Measurements from ENCODE around the gene LRRC8D.

Gene LRRC8D

DNA sequence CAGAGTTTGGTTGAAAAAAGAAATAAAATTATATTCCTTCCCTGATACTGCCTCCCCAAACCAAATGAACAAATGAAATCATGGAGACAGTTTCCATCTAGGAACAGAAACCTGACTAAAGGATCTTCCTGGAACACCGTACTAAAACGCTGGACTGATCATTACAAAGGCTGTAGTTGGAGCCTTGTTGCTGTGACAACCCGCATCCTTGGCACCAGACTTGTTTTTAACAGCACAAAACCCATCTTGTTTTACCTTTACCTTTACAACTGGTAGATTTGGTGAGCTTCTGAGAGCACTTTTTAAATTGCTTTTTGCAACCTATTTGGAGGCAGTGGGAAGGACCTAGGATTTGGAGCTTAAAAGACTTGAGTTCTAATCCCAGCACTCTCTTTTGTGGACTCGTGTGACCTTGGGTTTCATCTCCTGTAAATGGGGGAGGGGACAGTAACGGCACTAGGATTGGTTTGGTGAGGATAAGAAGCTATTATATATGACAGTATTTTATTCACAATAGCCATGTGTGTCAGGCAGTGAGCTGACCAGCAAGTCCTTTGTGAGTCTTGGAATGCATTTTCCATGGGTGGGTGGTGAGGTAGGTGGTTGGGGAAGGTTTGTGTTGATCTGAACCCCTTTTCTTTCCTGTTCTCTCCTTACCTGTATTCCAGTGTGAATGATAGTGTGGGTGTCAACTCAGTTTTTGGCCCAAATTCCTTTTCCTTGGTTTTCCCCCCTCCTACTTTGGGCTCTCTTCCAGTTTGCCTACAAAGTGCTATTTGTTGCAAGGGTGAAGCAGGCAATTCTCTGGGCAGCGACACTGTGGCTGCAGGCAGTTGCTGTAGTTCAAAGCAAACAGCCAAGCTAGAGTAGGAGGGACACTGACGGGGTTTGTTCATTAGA lies 12.6 kb downstream of the LRRC8D start:
- no peak for DNase-seq (ENCODE audit: low read depth in 2 of 2)

- no peak for DNase-seq (ENCODE audit: low read depth in 2 of 2)
These were observed 13.4 kb downstream of the LRRC8D start for GRCh38 chr1:89834083-89834704.

DNA sequence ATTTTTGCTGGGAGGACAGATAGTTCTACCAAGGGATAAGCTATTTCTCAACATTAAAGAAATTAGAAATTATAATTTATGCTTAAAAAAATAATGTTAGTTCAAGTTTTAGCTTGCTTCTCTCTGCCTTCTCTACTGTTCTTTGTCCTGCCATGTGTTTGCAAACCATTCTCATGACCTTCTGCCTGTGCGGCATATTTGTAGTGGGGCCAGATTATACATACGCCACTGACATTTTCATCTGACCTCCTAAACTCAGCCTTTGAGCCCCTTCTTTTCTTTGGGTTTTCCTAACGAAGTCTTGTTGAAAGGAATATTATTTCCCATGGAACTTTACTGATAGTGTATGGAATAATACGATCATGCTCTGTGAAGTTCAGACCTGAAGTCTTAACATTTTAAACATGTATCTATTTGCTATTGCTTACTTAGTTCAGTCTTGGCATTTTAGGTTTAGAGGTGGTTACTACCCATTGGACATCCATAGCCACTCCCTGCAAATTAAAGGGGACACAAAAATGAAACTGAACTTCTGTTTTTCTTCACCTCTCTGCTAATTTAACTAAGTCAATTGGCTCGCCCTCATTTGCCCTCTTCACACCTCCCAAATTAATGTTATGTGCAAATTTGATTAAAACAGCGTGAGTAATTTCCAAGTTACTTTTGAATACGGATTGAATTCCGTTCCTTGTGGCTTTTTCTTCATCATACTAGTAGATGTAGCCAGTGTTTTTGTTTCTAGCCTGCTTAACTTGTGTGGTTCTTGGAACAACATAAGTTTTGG lies 15.6 kb downstream of the LRRC8D start:
- DNase-seq (ENCODE audit: low read depth in 2 of 2), result no peak

- DNase-seq (ENCODE audit: low read depth in 2 of 2), result no peak
These were observed 16.2 kb downstream of the LRRC8D start for GRCh38 chr1:89837036-89837481.

DNA sequence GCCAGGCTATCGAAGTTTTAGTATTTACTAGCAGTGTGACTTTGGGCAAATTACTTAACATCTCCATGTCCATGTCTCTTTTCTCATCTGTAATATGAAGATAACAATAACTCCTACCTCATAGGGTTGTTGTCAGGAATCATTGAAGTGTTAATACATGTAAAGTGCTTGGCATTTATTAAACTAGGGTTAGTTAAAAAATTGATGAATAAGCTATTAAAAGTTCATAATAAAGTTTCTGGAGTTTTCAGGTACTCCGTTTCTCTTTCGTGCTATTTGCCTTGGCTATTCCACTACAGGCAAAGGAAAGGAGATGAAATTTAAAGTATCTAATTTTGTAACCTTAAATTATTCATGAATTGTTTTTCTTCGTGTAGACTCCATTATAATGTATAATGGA lies 16.7 kb downstream of the LRRC8D start:
- no peak for DNase-seq (ENCODE audit: low read depth in 2 of 2)

- no peak for DNase-seq (ENCODE audit: low read depth in 2 of 2)
These were observed 18.7 kb downstream of the LRRC8D start for GRCh38 chr1:89839516-89839915.

GRCh38 chr1:89841507-89841906 lies 20.7 kb downstream of the LRRC8D start:
- DNase-seq (ENCODE audit: low read depth in 2 of 2), result no peak

- no peak for DNase-seq (ENCODE audit: low read depth in 2 of 2)
These were observed 21.9 kb downstream of the LRRC8D start for GRCh38 chr1:89842567-89843272.

- DNase-seq (ENCODE audit: low read depth in 2 of 2), result peak; percentile 65 to 69
These were observed 22.7 kb downstream of the LRRC8D start for GRCh38 chr1:89843273-89844130.

- DNase-seq (ENCODE audit: low read depth in 2 of 2), result peak; percentile 31 to 43
These were observed 23.5 kb downstream of the LRRC8D start for GRCh38 chr1:89844241-89844807.

- peak in 1 of 2 experiments; percentile 5 for DNase-seq (ENCODE audit: low read depth in 2 of 2)
These were observed 24.0 kb downstream of the LRRC8D start for GRCh38 chr1:89844860-89845259.

DNA sequence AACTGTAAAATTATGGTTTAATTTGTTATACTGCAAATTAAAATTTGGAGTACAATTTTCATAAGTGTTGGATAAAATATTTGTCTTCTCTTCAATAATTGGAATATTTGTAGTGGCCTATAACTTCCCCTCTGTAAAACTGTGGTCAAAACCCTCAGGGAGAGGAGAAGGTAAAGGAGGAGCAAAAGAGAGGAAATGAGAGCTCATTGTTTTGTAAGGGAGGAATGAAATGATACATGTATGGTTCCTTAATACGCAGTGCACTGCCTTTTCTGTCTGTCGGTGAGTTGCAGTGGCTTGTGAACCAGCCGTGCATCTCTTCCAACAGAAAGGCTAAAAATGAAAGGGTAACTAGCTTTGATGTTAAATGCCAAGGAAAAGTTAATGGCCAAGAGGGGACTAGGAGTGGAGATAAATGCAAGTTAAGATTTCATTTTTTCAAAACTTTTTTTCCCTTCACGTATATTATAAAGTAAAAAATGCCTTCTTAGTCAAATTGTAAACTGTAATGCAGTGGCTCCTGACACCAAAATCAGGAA lies 26.4 kb downstream of the LRRC8D start:
- no peak for DNase-seq (ENCODE audit: low read depth in 2 of 2)

DNA sequence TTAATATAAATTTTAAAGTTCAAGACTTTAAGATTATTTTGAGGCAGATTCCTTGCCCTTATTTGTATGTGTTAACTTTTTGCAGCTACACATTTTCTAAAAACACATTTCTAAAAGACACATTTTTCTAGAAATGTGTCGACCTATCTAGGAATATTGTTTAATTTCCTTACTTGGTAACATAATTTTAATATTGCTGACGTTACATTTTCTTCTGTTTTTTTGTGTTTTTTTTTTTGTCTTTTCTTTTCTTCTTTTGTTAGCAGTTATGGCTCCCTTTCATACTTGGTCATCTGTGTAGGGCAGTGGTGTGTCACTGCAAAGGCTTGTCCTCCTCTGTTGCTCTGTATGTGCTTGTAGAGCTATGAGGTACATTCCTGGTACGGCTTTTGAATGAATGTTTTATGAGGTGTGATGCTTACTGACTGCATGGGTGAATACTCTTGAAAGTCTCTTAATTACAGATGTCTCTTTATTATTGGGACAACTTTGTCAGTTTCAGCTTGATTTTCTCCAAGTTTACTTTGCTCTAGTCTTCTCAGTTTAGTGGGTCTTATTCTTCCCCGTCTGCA lies 30.1 kb downstream of the LRRC8D start:
- no peak for DNase-seq (ENCODE audit: low read depth in 2 of 2)

DNA sequence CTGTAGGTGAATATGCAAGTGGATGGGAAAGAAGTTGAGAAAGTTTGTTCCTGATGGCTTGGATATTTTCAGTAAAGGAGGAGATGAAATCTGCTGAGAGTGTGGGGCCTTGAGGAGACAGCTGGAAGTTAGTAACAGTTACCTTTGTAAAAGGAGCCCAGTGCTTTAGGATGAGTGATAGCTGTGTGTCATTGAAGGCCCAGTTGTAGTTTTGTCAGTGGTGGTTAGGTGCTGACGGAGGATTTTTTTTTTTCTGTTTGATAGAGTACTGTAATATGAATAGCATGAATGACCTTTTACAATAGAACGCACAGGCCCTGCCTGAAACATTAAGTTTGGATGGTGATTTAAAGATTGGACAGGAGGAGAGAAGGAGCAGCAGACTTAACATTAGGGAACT lies 33.3 kb downstream of the LRRC8D start:
- DNase-seq (ENCODE audit: low read depth in 2 of 2), result no peak

- DNase-seq (ENCODE audit: low read depth in 2 of 2), result no peak
These were observed 34.7 kb downstream of the LRRC8D start for GRCh38 chr1:89855413-89856123.

- DNase-seq (ENCODE audit: low read depth in 2 of 2), result no peak
These were observed 42.5 kb downstream of the LRRC8D start for GRCh38 chr1:89863165-89863830.

DNA sequence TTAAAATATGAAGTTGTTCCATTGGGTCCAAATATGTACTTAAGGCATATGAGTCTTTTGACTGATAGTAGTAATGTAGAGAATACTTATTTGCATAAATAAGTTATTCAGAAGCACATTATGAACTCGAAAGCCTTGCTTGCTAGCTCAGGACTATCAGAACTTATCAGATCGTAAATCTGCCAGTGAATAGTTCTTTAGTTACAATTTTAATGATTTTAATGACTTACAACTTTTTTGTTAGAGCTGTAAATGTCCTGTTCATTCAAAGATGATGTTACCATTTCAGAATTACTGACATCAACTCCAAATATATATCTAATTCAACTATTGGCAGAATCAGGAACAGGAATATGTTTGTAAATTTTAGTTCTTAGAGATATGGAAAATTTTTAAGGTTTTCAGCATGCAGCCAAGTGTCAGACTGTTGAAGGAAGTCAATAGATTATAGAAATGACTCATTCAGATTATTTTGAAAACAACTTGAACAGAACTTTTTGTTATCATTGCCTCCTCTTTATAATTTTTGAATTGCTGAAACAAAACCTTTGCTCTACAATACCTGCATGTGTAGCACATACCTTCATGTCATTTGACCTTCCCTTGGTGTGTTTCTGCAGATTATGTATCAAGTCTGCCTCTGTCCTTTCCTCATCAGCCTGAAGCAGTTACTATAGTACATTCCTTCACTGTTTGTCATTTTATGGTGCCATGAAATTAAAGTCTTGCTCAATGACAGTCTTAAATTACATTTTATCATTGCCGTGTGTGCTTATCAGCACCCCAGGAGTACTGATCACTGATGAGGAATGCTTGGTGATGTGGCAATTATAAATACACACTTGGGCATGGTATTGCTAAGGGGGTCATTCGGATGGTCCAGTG lies 44.9 kb downstream of the LRRC8D start:
- DNase-seq (ENCODE audit: low read depth in 2 of 2), result no peak

- no peak for DNase-seq (ENCODE audit: low read depth in 2 of 2)
These were observed 45.7 kb downstream of the LRRC8D start for GRCh38 chr1:89866568-89866967.
